Measurements from ENCODE around the gene RNF11. TPM values are rescaled to one million over a fixed set of nuclear protein-coding genes. Genes with fewer than 3 reads are reported as not detected.
A peak's percentile ranks its signal among the peaks of the same experiment; 100 is the strongest.

RNF11 gene
- total RNA-seq, 2 donors from 2014 or later: 44.0 to 56.7 TPM

DNA sequence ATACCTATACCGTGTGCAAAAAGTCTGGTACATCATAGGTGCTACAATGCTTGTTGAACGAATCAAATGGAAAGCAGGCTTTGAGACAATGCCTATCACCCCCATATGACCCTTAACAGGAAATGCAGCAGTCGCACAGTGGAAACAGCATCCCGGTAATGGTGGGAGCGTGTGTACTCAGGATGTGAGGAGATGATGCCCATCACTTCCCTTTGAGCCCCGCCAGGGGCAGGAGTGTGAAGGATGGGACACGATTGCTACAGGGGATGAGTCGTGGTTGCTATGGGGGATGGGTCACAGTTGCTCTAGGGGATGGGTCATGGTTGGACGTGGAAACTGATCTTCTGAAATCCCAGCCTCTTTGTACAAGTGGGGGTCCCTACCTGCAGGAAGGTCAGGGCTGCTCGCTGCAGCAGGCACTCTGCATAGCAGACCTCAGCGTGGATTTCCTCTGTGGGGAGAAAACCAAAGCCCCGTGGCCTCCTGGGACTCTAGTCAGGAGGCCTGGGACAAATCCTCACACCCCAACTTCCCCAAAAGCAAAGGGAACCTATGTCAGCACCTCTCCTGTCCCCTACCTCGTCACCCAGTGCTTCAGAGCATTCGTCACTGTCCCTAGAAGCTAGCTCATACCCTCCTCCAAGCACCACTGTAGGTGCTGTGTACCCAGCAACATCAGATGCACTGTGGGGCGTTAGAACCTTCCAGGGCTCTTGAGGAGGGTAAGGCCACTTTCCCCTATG lies 75.0 kb downstream of the RNF11 start:
- peak in 1 of 2 donors; percentile 7 for ATAC-seq
- Mint-ChIP-seq H3K4me1 (ENCODE audit: low read depth in 2 of 2) (peaks cover 0 to 6% of the 10 kb centered on the region in 2 donors), H3K4me3 (no peak overlapping the region), H3K9me3 (no peaks in the 10 kb centered on the region), H3K27me3 (no peaks in the 10 kb centered on the region), H3K27ac (no peak overlapping the region), H3K36me3 (no peaks in the 10 kb centered on the region)
- no peak for DNase-seq (ENCODE audit: low spot score)

DNA sequence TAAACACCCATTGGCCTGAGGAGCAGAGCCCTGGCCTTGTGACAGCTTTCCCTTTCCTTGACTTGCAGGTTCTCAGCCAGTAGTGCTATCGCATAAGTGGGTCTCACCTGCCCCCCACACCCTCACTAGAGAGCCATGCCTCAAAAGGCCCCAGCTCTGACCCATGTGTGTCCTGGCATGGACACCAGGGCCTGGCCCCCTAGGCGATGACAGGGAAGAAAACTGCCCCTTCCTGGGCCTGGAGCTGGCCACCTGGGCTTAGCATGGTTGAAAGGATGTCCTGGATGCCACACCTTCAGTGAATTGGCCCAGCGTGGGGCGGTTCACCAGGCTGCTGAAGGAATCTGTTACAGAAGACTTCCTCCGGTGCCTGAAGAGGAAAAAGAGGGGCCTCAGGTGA lies 75.8 kb downstream of the RNF11 start:
- Mint-ChIP-seq H3K27me3 (no peaks in the 10 kb centered on the region), H3K4me1 (ENCODE audit: low read depth in 2 of 2) (peaks cover 0 to 8% of the 10 kb centered on the region in 2 donors), H3K4me3 (no peak overlapping the region), H3K27ac (no peak overlapping the region), H3K9me3 (no peaks in the 10 kb centered on the region), H3K36me3 (no peaks in the 10 kb centered on the region)
- DNase-seq (ENCODE audit: low spot score): no peak
- no peak for ATAC-seq

DNA sequence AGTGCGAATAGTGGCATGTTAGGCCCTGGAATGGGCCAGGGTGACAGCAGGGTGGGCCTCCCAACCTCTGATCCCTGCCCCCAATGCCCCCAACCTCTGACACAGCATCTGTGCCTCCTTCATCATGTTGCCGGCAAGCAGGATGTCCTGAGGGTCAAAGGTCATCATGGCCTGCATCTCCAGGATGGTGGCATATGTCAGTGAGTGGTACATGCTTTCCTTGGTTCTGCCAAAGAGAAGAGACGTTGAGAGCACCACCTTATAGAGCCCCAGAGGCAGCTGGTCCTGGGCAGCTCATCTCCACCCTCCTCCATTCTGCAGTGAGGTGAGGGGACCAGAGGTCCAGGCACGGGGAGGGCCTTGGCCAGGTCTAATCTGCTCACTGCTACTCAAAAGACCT lies 76.6 kb downstream of the RNF11 start:
- Mint-ChIP-seq H3K9me3 (no peaks in the 10 kb centered on the region), H3K4me3 (no peak overlapping the region), H3K36me3 (no peaks in the 10 kb centered on the region), H3K27me3 (no peaks in the 10 kb centered on the region), H3K27ac (no peak overlapping the region), H3K4me1 (ENCODE audit: low read depth in 2 of 2) (peaks cover 0 to 8% of the 10 kb centered on the region in 2 donors)
- DNase-seq (ENCODE audit: low spot score): no peak
- ATAC-seq: no peak

DNA sequence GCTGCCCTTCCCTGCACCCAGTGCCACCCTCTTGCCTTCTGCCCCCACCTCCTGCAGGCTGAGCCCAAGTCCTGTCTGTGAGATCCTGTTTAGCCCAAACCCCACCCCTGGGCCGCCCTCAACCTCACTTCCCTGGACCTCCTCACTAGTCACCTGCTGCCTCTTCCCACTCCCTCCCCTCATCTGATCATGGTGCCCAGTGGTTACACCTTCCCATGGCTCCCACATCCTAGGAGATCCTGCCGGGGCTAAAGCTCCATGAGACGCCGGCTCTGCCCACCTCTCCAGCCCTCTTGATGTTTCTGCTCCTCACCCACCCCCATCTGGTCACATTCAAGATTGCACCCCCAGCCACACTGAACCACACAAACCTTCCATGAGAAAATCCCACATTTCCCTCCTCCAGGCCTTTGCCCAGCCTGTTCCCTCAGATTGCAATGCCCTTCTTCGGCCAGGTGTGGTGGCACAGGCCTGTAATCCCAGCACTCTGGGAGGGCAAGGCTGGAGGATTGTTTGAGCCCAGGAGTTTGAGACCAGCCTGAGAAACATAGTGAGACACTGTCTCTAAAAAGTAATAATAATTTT lies 77.3 kb downstream of the RNF11 start:
- no peak overlapping the region for H3K27ac Mint-ChIP-seq
- peaks cover 0 to 8% of the 10 kb centered on the region in 2 donors for H3K4me1 Mint-ChIP-seq (ENCODE audit: low read depth in 2 of 2)
- H3K36me3 Mint-ChIP-seq: no peaks in the 10 kb centered on the region
- H3K9me3 Mint-ChIP-seq: no peaks in the 10 kb centered on the region
- ATAC-seq (no peak), DNase-seq (ENCODE audit: low spot score) (no peak)
- H3K27me3 Mint-ChIP-seq: no peaks in the 10 kb centered on the region
- no peak overlapping the region for H3K4me3 Mint-ChIP-seq

DNA sequence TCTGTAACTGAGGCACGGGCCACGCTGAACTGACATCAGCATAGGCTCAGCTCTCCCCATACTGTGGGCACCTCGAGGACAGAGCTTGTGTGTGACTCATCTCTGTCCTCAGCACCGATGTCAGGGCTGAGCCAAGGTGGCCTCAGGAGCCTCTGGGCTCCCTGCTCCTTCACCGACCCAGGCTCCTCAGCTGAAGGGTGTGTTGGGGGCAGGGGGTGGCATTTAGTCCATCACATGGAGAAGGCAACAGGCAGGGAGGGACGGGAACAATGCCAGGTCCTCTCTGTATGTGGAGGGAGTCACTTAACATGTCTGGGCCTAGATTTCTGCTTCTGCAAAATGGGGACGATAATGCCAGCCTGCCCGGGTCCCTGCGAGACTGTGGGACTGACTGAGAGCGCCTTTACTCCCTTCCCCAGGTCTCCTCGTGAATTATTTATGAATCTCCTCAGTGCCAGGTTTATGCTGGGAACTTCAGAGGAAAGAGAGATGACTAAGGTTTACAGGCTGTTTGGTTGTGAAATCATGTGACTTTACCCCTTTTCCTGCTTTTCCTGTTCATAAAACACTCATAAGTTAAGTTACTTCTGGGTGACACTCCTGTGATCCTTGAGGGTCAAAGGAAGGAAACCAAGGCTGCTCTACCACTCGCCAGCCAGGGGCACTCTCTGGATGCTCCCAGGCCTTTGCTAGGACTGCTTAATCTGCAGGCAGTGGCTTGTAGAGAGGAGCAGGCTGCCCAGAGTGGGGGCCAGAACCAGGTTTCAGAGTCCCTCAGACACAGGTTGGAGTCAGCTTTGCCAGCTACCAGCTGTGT lies 78.1 kb downstream of the RNF11 start:
- Mint-ChIP-seq H3K4me1 (ENCODE audit: low read depth in 2 of 2) (peaks cover 0 to 8% of the 10 kb centered on the region in 2 donors), H3K9me3 (no peaks in the 10 kb centered on the region), H3K27ac (no peak overlapping the region), H3K4me3 (no peak overlapping the region), H3K36me3 (no peaks in the 10 kb centered on the region), H3K27me3 (no peaks in the 10 kb centered on the region)
- DNase-seq (ENCODE audit: low spot score) (no peak), ATAC-seq (peak; percentile 41 to 55)

DNA sequence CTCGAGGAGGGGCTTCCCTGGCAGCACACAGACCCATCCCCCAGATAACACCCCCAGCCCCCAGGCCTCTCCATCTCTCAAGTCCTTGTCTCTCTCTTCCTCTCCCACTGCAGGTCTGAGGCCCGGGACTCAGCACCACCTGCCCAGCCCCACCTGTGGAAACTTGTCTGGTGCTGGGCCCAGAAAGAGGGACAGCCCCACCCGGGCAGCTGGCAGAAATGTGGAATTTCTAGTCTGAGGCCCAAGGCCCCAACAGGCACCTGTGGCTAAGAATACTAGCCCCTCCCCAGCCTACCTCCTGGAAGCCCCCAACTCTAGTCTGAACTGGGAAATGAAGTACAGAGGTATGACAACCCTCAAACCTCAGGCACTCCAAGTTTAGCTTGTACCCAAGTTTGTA lies 78.9 kb downstream of the RNF11 start:
- DNase-seq (ENCODE audit: low spot score) (no peak), ATAC-seq (no peak)
- H3K4me1 Mint-ChIP-seq (ENCODE audit: low read depth in 2 of 2): peaks cover 0 to 8% of the 10 kb centered on the region in 2 donors
- H3K9me3 Mint-ChIP-seq: no peaks in the 10 kb centered on the region
- no peaks in the 10 kb centered on the region for H3K27me3 Mint-ChIP-seq
- peak overlapping the region in 1 of 2 donors; percentile 73 for H3K27ac Mint-ChIP-seq
- no peaks in the 10 kb centered on the region for H3K36me3 Mint-ChIP-seq
- H3K4me3 Mint-ChIP-seq: no peak overlapping the region

DNA sequence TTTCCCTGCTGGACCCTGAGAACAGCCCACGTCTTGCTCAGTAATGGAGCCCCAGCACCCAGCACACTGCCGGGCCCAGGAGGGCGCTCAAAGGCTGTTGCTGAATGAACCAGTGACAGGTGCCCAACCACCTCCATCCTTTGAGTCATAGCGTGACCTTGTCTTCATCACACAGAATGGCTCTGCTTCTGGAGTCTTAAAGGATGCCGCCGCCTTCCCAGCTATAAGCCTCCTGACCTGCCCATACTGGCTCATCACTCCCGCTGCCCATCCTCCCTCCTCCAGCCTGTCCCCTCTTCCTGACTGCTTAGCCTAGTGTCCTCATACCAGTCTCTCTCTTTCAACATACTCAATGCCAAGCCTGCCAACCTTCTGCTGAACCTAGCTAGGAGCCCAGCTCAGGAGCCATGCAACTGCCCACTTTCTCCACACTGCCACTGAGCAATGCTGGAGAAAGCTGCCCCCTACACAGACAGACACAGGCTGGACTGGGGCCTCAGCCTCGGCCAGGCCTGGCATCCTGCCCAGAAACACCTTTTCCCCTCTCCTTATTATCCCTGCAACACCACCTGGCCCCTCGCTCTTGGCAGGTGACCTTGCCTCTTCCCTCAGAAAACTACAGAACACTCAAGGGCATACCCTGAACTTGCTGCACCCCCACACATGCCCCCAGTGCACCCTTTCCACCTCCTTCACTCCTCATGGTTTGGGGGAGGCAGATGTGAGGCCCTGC lies 80.2 kb downstream of the RNF11 start:
- Mint-ChIP-seq H3K9me3 (no peaks in the 10 kb centered on the region), H3K36me3 (no peaks in the 10 kb centered on the region), H3K4me3 (no peak overlapping the region), H3K4me1 (ENCODE audit: low read depth in 2 of 2) (peaks cover 0 to 8% of the 10 kb centered on the region in 2 donors), H3K27me3 (no peaks in the 10 kb centered on the region), H3K27ac (no peak overlapping the region)
- ATAC-seq (peak in 1 of 2 donors; percentile 21), DNase-seq (ENCODE audit: low spot score) (no peak)

DNA sequence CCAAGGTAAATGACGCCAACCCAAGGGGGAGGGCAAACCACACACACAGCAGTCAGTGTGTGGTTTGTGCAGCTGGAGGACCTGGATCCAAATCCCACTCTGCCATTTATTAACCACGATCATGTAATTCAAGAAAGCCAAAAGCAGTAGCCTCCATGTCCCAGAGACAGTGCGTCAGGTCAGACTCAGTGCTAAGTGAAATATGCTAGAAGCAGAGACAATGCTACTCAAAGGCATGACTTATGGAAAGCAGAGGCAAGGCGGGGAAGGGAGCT lies 80.7 kb downstream of the RNF11 start:
- H3K27me3 Mint-ChIP-seq: no peaks in the 10 kb centered on the region
- no peak for DNase-seq (ENCODE audit: low spot score)
- no peak overlapping the region for H3K27ac Mint-ChIP-seq
- no peak for ATAC-seq
- no peak overlapping the region for H3K4me3 Mint-ChIP-seq
- H3K9me3 Mint-ChIP-seq: no peaks in the 10 kb centered on the region
- no peaks in the 10 kb centered on the region for H3K36me3 Mint-ChIP-seq
- peaks cover 0 to 8% of the 10 kb centered on the region in 2 donors for H3K4me1 Mint-ChIP-seq (ENCODE audit: low read depth in 2 of 2)

DNA sequence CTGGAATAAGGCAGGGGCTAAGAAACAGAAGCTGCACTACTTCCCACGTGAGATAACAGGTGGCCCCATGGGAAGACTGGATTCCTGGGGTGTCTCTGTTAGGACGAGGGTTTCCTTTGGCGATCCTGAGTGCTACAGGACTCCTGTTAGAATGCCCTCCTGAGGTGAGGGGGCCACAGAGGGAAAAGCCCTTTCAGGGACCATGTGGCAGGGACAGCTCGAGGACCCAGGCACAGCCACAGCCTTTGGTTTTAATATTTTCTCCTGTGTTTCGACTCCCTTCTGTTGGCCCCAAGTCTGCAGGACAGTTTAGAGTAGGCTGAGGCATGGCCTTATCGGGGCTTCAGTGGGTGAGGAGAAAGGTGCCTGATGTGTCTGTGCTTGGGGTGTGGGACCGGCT lies 81.7 kb downstream of the RNF11 start:
- Mint-ChIP-seq H3K4me3 (no peak overlapping the region), H3K27ac (no peak overlapping the region), H3K4me1 (ENCODE audit: low read depth in 2 of 2) (peaks cover 0 to 8% of the 10 kb centered on the region in 2 donors)

DNA sequence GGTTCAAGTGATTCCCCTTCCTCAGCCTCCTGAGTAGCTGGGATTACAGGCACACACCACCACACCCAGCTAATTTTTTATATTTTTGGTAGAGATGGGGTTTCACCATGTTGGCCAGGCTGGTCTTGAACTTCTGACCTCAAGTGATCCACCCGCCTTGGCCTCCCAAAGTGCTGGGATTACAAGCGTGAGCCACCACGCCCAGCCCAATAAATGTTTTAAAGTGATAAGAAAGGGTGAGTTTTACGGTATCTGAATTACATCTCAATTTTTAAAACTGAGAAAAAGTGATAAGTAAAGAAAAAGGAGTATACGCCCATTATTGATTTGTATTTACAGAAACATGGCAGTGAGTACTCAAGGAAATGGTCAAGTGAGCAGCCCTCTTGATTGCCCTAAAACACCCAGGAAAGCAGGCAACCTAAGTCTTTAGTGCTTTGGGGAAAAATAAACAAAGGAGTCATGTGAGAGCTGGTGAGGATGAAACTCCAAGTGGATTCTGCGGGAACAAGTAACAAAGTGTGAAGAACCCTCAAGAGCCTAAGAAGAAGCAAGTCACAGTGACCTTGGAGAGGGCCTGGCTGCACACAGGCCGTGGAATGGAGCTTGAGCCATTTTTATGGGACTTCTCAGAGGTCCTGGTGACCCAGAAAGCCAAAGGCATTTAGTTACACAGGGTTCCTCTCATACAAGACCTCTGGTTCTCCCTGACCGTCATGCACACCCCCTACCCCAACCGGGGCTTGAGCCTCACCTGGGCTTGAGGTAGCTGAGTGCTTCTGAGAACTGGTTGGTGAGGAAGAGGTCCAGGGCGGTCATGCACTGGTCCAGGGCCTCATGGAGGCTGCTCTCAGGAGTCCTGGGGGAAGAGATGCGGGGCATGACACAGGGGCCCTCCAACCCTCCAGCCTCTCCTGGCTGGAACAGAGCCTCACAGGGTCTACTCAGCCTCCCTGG lies 85.2 kb downstream of the RNF11 start:
- H3K4me3 Mint-ChIP-seq: no peak overlapping the region
- H3K36me3 Mint-ChIP-seq: no peaks in the 10 kb centered on the region
- peak in 1 of 2 donors; percentile 25 for ATAC-seq
- DNase-seq (ENCODE audit: low spot score): no peak
- no peak overlapping the region for H3K27ac Mint-ChIP-seq
- peaks cover 0 to 2% of the 10 kb centered on the region in 2 donors for H3K4me1 Mint-ChIP-seq (ENCODE audit: low read depth in 2 of 2)
- no peaks in the 10 kb centered on the region for H3K9me3 Mint-ChIP-seq
- H3K27me3 Mint-ChIP-seq: peaks cover 0 to 8% of the 10 kb centered on the region in 2 donors

More for the DNA sequence above, 81.7 kb downstream of the RNF11 start:
- ATAC-seq: peak in 1 of 2 donors; percentile 8
- no peak for DNase-seq (ENCODE audit: low spot score)
- Mint-ChIP-seq H3K9me3 (no peaks in the 10 kb centered on the region), H3K27me3 (no peaks in the 10 kb centered on the region), H3K36me3 (no peaks in the 10 kb centered on the region)

DNA sequence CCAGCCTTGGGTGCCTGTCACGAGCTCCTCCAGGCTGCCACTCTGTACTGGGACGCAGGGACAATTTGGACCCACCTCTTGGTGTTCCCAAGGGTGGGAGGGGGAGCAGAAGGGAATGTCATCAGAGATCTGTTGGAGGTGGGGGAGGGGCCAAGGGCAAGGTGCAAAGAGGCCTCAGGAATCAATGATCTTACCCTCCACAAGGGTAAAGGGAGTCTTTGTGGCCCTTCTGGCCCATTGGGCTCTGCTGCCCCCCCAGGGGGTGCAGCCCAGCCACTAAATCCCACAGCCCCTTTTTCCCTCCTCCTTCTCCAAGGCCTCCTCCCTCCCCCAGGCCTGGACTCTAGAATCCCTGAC lies 85.8 kb downstream of the RNF11 start:
- Mint-ChIP-seq H3K36me3 (no peaks in the 10 kb centered on the region), H3K4me1 (ENCODE audit: low read depth in 2 of 2) (no peaks in the 10 kb centered on the region), H3K4me3 (no peak overlapping the region), H3K27ac (no peak overlapping the region), H3K27me3 (peaks cover 0 to 8% of the 10 kb centered on the region in 2 donors), H3K9me3 (no peaks in the 10 kb centered on the region)
- DNase-seq (ENCODE audit: low spot score) (no peak), ATAC-seq (no peak)

DNA sequence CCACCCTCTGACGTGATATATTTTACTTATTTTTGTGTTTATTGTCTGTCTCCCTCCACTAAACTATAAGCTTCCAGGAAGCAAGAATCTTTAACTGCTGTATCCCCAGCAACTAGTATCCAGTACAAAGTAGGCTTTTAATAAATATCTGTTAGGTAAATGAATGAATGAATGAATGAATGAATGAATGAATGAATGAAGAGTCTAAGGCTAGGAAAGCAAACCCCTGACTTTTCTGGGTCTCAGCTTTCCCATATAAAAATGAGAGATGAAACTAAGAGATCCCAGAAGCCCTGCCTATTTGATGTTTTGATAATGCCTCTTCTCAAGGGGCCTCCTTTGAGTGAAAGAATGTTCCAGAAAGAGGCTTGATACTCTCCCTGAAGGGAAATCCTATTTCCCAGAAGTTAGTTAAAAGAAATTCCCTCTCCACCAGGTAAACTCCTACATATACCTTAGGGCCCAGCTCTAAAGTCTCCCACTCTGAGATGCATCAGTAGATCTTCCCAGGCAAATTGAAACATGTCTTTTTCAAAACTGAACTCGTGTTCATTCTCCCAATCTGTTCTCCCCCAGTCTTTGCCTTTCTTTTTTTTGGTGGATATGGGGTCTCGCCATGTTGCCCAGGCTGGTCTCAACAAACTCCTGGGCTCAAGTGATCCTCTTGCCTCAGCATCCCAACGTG lies 86.5 kb downstream of the RNF11 start:
- Mint-ChIP-seq H3K4me3 (no peak overlapping the region), H3K9me3 (no peaks in the 10 kb centered on the region), H3K27ac (no peak overlapping the region), H3K36me3 (no peaks in the 10 kb centered on the region), H3K4me1 (ENCODE audit: low read depth in 2 of 2) (no peaks in the 10 kb centered on the region), H3K27me3 (peaks cover 0 to 8% of the 10 kb centered on the region in 2 donors)
- no peak for ATAC-seq
- no peak for DNase-seq (ENCODE audit: low spot score)

Measured in natural killer cell treated with Interleukin-12 subunit alpha and Interleukin-12 subunit beta and Interleukin-15 and Interleukin-18, amount 100 ng/mL, for 72 hours (primary cell).